ENCODE results near the gene CACNA2D3. TPM values are rescaled to one million over a fixed set of nuclear protein-coding genes. Genes with fewer than 3 reads are reported as not detected.

The CACNA2D3 gene
- total and polyA plus RNA-seq, 7 experiments from 2014 or later = 0.27 to 4.1 TPM; not detected in 5

DNA sequence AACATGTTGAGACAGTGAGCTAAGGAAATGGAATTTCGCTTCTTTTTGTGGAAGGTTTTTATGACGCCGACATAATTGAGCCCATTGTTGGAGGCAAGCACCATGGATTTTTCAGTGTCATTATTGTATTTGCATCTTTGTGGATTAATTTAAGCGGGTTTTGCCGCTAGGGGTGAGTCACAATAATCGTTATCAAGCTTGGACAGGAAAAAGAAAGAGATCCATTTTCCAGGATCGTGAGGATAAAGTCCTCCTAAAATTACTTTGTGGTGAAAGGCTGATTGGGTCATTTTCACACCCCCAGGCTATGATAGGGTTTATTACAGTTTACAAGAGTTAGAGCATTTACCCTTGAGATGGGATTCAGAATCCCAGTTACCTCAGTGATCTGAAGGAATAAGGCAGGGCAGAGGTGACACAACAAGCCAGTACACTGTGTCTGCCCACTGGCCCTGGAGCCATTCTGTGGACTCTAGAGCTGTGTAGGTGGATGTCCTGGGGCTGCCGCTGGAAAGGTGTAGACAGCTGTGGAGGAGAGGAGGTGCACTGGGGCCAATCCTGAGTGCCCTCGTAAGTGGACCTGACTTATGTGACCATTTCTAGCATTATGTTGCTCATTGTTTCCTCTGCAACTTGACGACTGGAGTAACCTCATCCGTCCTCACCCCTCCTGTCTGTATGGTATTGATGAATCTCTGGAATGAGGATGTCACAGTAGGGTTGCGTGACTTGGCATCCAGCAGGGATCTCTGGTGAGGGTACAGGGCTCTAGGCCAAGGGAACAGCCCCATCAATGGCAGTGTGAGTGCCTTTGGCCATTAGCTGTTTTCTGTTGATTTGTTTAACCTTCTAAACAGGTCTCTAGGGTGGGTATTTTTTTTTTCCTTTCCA lies 435.4 kb downstream of the CACNA2D3 start:
- H3K4me3 Mint-ChIP-seq = no peak overlapping the region
- Histone ChIP-seq H3K9me3 (ENCODE audit: control insufficient read depth in 2 of 3, low read length in 3 of 3) (no peaks in the 10 kb centered on the region), H3K4me3 (ENCODE audit: low read length) (no peak overlapping the region), H3K27ac (ENCODE audit: low read depth, low read length) (no peak overlapping the region), H3K27me3 (ENCODE audit: control insufficient read depth in 2 of 2, insufficient read depth in 2 of 2, low read length in 2 of 2) (no peaks in the 10 kb centered on the region), H3K36me3 (ENCODE audit: control insufficient read depth in 2 of 3, insufficient read depth in 3 of 3, low read length in 3 of 3) (no peaks in the 10 kb centered on the region), H3K4me1 (ENCODE audit: control insufficient read depth in 2 of 2, insufficient read depth in 2 of 2, low read length in 2 of 2) (no peaks in the 10 kb centered on the region)
- ChIA-PET POLR2A (no interaction called here), CTCF (no interaction called here)
- H3K27me3 Mint-ChIP-seq = no peaks in the 10 kb centered on the region
- ATAC-seq (no peak), DNase-seq (no peak)
- peaks cover 0 to 3% (median 0%) of the 10 kb centered on the region in 5 donors for H3K36me3 Mint-ChIP-seq
- H3K4me1 Mint-ChIP-seq = peaks cover 0 to 1% (median 0%) of the 10 kb centered on the region in 7 donors
- H3K27ac Mint-ChIP-seq = no peak overlapping the region
- intact Hi-C loops (cut with micrococcal nuclease) = no loop called here
- peaks cover 0 to 11% (median 2%) of the 10 kb centered on the region in 11 donors for H3K9me3 Mint-ChIP-seq

GRCh38 chr3:54563501-54564200 lies 441.3 kb downstream of the CACNA2D3 start:
- H3K27me3 ChIP-seq (ENCODE audit: control insufficient read depth in 2 of 2, insufficient read depth in 2 of 2, low read length in 2 of 2) = no peaks in the 10 kb centered on the region
- H3K27ac Mint-ChIP-seq = no peak overlapping the region
- no peaks in the 10 kb centered on the region for H3K36me3 ChIP-seq (ENCODE audit: control insufficient read depth in 2 of 3, insufficient read depth in 3 of 3, low read length in 3 of 3)
- ATAC-seq = no peak
- CTCF ChIA-PET = no interaction called here
- no peak overlapping the region for H3K4me3 ChIP-seq (ENCODE audit: low read length)
- no peak overlapping the region for H3K27ac ChIP-seq (ENCODE audit: low read depth, low read length)
- no peak for DNase-seq
- POLR2A ChIA-PET = no interaction called here
- peaks cover 0 to 3% (median 0%) of the 10 kb centered on the region in 5 donors for H3K36me3 Mint-ChIP-seq
- no peaks in the 10 kb centered on the region for H3K4me1 Mint-ChIP-seq
- intact Hi-C loops (cut with micrococcal nuclease) = no loop called here
- no peaks in the 10 kb centered on the region for H3K9me3 ChIP-seq (ENCODE audit: control insufficient read depth in 2 of 3, low read length in 3 of 3)
- H3K4me3 Mint-ChIP-seq = no peak overlapping the region
- H3K4me1 ChIP-seq (ENCODE audit: control insufficient read depth in 2 of 2, insufficient read depth in 2 of 2, low read length in 2 of 2) = no peaks in the 10 kb centered on the region
- H3K27me3 Mint-ChIP-seq = peaks cover 0 to 4% (median 0%) of the 10 kb centered on the region in 5 donors
- peaks cover 0 to 7% (median 2%) of the 10 kb centered on the region in 11 donors for H3K9me3 Mint-ChIP-seq

GRCh38 chr3:54564374-54564925 lies 442.1 kb downstream of the CACNA2D3 start:
- Mint-ChIP-seq H3K27me3 (peaks cover 0 to 4% (median 0%) of the 10 kb centered on the region in 5 donors), H3K4me3 (no peak overlapping the region), H3K27ac (no peak overlapping the region), H3K4me1 (no peaks in the 10 kb centered on the region), H3K36me3 (peaks cover 0 to 3% (median 0%) of the 10 kb centered on the region in 5 donors), H3K9me3 (peaks cover 0 to 7% (median 2%) of the 10 kb centered on the region in 11 donors)
- Histone ChIP-seq H3K36me3 (ENCODE audit: control insufficient read depth in 2 of 3, insufficient read depth in 3 of 3, low read length in 3 of 3) (no peaks in the 10 kb centered on the region), H3K27ac (ENCODE audit: low read depth, low read length) (no peak overlapping the region), H3K4me3 (ENCODE audit: low read length) (no peak overlapping the region), H3K4me1 (ENCODE audit: control insufficient read depth in 2 of 2, insufficient read depth in 2 of 2, low read length in 2 of 2) (no peaks in the 10 kb centered on the region), H3K9me3 (ENCODE audit: control insufficient read depth in 2 of 3, low read length in 3 of 3) (no peaks in the 10 kb centered on the region), H3K27me3 (ENCODE audit: control insufficient read depth in 2 of 2, insufficient read depth in 2 of 2, low read length in 2 of 2) (no peaks in the 10 kb centered on the region)
- CTCF ChIA-PET = no interaction called here
- DNase-seq (no peak), ATAC-seq (no peak)
- POLR2A ChIA-PET = no interaction called here
- intact Hi-C loops (cut with micrococcal nuclease) = no loop called here

- no peaks in the 10 kb centered on the region for H3K4me1 ChIP-seq (ENCODE audit: control insufficient read depth in 2 of 2, insufficient read depth in 2 of 2, low read length in 2 of 2)
- CTCF ChIA-PET = no interaction called here
- ATAC-seq = no peak
Observed at GRCh38 chr3:54565956-54566355, 443.6 kb downstream of the CACNA2D3 start.

DNA sequence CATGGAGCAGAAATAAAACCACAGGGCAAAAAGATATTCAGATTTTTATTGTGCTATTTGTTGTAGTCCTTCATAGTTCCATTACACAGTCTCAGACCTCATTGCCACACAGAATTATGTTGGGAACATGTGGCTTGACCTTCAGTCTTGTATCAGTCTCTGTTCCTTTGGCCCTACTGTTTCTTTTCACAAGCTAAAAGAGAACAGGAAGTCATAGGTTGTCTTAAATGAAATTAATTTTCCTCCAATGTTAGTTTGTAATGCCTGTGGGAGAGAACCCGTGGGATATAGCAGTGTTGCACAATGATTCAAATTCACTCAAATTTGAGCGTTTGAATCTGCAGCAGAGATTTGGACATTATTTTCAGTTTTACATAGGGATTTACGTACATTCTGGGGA lies 445.6 kb downstream of the CACNA2D3 start:
- H3K27ac Mint-ChIP-seq = no peak overlapping the region
- ChIA-PET POLR2A (no interaction called here), CTCF (no interaction called here)
- no peaks in the 10 kb centered on the region for H3K36me3 Mint-ChIP-seq
- Histone ChIP-seq H3K27me3 (ENCODE audit: control insufficient read depth in 2 of 2, insufficient read depth in 2 of 2, low read length in 2 of 2) (no peaks in the 10 kb centered on the region), H3K36me3 (ENCODE audit: control insufficient read depth in 2 of 3, insufficient read depth in 3 of 3, low read length in 3 of 3) (no peaks in the 10 kb centered on the region), H3K9me3 (ENCODE audit: control insufficient read depth in 2 of 3, low read length in 3 of 3) (no peaks in the 10 kb centered on the region), H3K4me1 (ENCODE audit: control insufficient read depth in 2 of 2, insufficient read depth in 2 of 2, low read length in 2 of 2) (no peaks in the 10 kb centered on the region), H3K27ac (ENCODE audit: low read depth, low read length) (no peak overlapping the region), H3K4me3 (ENCODE audit: low read length) (no peak overlapping the region)
- ATAC-seq (no peak), DNase-seq (no peak)
- H3K27me3 Mint-ChIP-seq = peaks cover 0 to 4% (median 0%) of the 10 kb centered on the region in 5 donors
- intact Hi-C loops (cut with micrococcal nuclease) = no loop called here
- H3K9me3 Mint-ChIP-seq = peaks cover 0 to 3% (median 0%) of the 10 kb centered on the region in 11 donors
- H3K4me1 Mint-ChIP-seq = no peaks in the 10 kb centered on the region
- H3K4me3 Mint-ChIP-seq = no peak overlapping the region

More at GRCh38 chr3:54565956-54566355, 443.6 kb downstream of the CACNA2D3 start:
- H3K36me3 Mint-ChIP-seq = peaks cover 0 to 3% (median 0%) of the 10 kb centered on the region in 5 donors
- DNase-seq = no peak
- no peaks in the 10 kb centered on the region for H3K9me3 ChIP-seq (ENCODE audit: control insufficient read depth in 2 of 3, low read length in 3 of 3)
- peaks cover 0 to 7% (median 0%) of the 10 kb centered on the region in 11 donors for H3K9me3 Mint-ChIP-seq
- H3K4me3 ChIP-seq (ENCODE audit: low read length) = no peak overlapping the region
- H3K4me1 Mint-ChIP-seq = no peaks in the 10 kb centered on the region
- H3K27ac Mint-ChIP-seq = no peak overlapping the region
- H3K27ac ChIP-seq (ENCODE audit: low read depth, low read length) = no peak overlapping the region
- POLR2A ChIA-PET = no interaction called here
- H3K27me3 Mint-ChIP-seq = peaks cover 0 to 4% (median 0%) of the 10 kb centered on the region in 5 donors
- no peaks in the 10 kb centered on the region for H3K27me3 ChIP-seq (ENCODE audit: control insufficient read depth in 2 of 2, insufficient read depth in 2 of 2, low read length in 2 of 2)
- H3K36me3 ChIP-seq (ENCODE audit: control insufficient read depth in 2 of 3, insufficient read depth in 3 of 3, low read length in 3 of 3) = no peaks in the 10 kb centered on the region
- no peak overlapping the region for H3K4me3 Mint-ChIP-seq
- intact Hi-C loops (cut with micrococcal nuclease) = no loop called here

DNA sequence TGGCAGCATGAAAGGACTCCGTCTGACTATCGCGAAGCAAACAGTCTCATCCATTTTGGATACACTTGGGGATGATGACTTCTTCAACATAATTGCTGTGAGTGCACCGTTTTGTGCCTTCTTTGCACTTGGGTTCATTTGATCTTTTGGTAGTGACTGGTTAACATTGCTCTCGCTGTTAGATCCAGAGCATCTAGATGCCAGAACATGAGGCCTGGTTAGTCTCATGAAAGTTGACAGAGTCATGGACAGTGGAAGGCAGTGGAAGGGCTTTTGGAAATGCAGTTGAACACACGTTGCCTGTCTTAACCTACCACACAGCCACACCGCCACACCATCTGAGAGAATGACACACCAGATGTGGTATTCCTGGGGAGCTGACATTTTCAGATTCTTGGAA lies 447.7 kb downstream of the CACNA2D3 start:
- DNase-seq (no peak), ATAC-seq (no peak)
- H3K36me3 Mint-ChIP-seq = no peaks in the 10 kb centered on the region
- no peak overlapping the region for H3K4me3 Mint-ChIP-seq
- peaks cover 0 to 4% (median 0%) of the 10 kb centered on the region in 11 donors for H3K9me3 Mint-ChIP-seq
- ChIA-PET POLR2A (no interaction called here), CTCF (no interaction called here)
- H3K27me3 Mint-ChIP-seq = peaks cover 0 to 5% (median 0%) of the 10 kb centered on the region in 5 donors
- Histone ChIP-seq H3K36me3 (ENCODE audit: control insufficient read depth in 2 of 3, insufficient read depth in 3 of 3, low read length in 3 of 3) (no peaks in the 10 kb centered on the region), H3K9me3 (ENCODE audit: control insufficient read depth in 2 of 3, low read length in 3 of 3) (no peaks in the 10 kb centered on the region), H3K27me3 (ENCODE audit: control insufficient read depth in 2 of 2, insufficient read depth in 2 of 2, low read length in 2 of 2) (no peaks in the 10 kb centered on the region), H3K4me1 (ENCODE audit: control insufficient read depth in 2 of 2, insufficient read depth in 2 of 2, low read length in 2 of 2) (no peaks in the 10 kb centered on the region), H3K4me3 (ENCODE audit: low read length) (no peak overlapping the region), H3K27ac (ENCODE audit: low read depth, low read length) (no peak overlapping the region)
- intact Hi-C loops (cut with micrococcal nuclease) = no loop called here
- no peaks in the 10 kb centered on the region for H3K4me1 Mint-ChIP-seq
- H3K27ac Mint-ChIP-seq = no peak overlapping the region
